DND-41 (cell line): Measurements from ENCODE around the gene NDUFS2.

Experiments used
- ATAC-seq: fragments of 200-7000 bp; cut with Tn5 transposase; 3 replicates; pipeline ENCODE4 v1.9.1; 2021; ENCODE audit warnings: low read depth; ENCODE audit not compliant: insufficient read depth
- DNase-seq: peaks from one replicate; pipeline ENCODE4 v3.0.0-alpha.2; 2020
- H2AFZ ChIP-seq: 2 replicates; pipeline ENCODE4 v1.6.0; 2012; ENCODE audit warnings: low read depth, low read length
- H3K27ac ChIP-seq: 2 replicates; pipeline ENCODE4 v1.5.1; 2012; ENCODE audit warnings: low read length, inconsistent platforms
- H3K27me3 ChIP-seq: fragments of 200-600 bp; sonication (generic); 2 replicates; pipeline ENCODE4 v1.6.0; 2012; ENCODE audit warnings: low read length, mild to moderate bottlenecking, inconsistent platforms; ENCODE audit not compliant: insufficient read depth, poor library complexity
- H3K36me3 ChIP-seq: 2 replicates; pipeline ENCODE4 v1.5.1; 2012; ENCODE audit warnings: low read length, inconsistent platforms; ENCODE audit not compliant: insufficient read depth
- H3K4me1 ChIP-seq: 2 replicates; pipeline ENCODE4 v1.5.1; 2012; ENCODE audit warnings: mild to moderate bottlenecking, low read length; ENCODE audit not compliant: insufficient read depth
- H3K4me2 ChIP-seq: 2 replicates; pipeline ENCODE4 v1.6.0; 2012; ENCODE audit warnings: mild to moderate bottlenecking, moderate library complexity, low read length, inconsistent platforms; ENCODE audit not compliant: insufficient read depth
- H3K4me3 ChIP-seq, 2 experiments: fragments of 200-600 bp in 1 of 2; shearing (Covaris generic) in 1 of 2; 2 replicates each; pipeline ENCODE4 v1.5.1; 2012 to 2016; ENCODE audit warnings: inconsistent platforms in 2 of 2, low read length in 2 of 2, mild to moderate bottlenecking in 2 of 2, low read depth in 1 of 2, moderate library complexity in 1 of 2
- H3K79me2 ChIP-seq: 2 replicates; pipeline ENCODE4 v1.6.0; 2012; ENCODE audit warnings: low read length, inconsistent platforms; ENCODE audit not compliant: insufficient read depth
- H3K9ac ChIP-seq: 2 replicates; pipeline ENCODE4 v1.6.0; 2012; ENCODE audit warnings: low read depth, mild to moderate bottlenecking, inconsistent platforms, low read length, moderate library complexity
- H3K9me3 ChIP-seq: 2 replicates; pipeline ENCODE4 v1.5.1; 2012; ENCODE audit warnings: low read length, moderate library complexity, mild to moderate bottlenecking, inconsistent platforms; ENCODE audit not compliant: insufficient read depth, severe bottlenecking
- H4K20me1 ChIP-seq: 2 replicates; pipeline ENCODE4 v1.6.0; 2012; ENCODE audit warnings: low read length; ENCODE audit not compliant: insufficient read depth
- CTCF ChIP-seq: IDR thresholded peaks from 2 replicates; pipeline ENCODE4 v1.5.1; 2012; ENCODE audit warnings: borderline replicate concordance, low read length, moderate library complexity, mild to moderate bottlenecking; ENCODE audit not compliant: poor library complexity, severe bottlenecking; ENCODE audit errors: extremely low read depth
- EZH2 ChIP-seq: IDR thresholded peaks from 3 replicates; pipeline ENCODE4 v1.6.1; 2012; ENCODE audit warnings: borderline replicate concordance, low read depth, mild to moderate bottlenecking, moderate library complexity, low read length, inconsistent platforms; ENCODE audit not compliant: severe bottlenecking

The NDUFS2 gene

GRCh38 chr1:161185732-161186311 is 16.3 kb upstream of the NDUFS2 start:
- Histone ChIP-seq H3K79me2 (no peaks in the 10 kb centered on the region), H3K27ac (peak overlapping the region; percentile 58), H3K9me3 (no peaks in the 10 kb centered on the region), H3K4me3 (no peak overlapping the region), H3K4me1 (peaks cover 16% of the 10 kb centered on the region), H4K20me1 (no peaks in the 10 kb centered on the region), H3K36me3 (no peaks in the 10 kb centered on the region), H3K4me2 (peak overlapping the region; percentile 32; the same call in 1 of the 2 replicates), H3K9ac (no peak overlapping the region), H2AFZ (peak overlapping the region; percentile 16), H3K27me3 (no peaks in the 10 kb centered on the region)
- no peak for ATAC-seq
- DNase-seq: no peak
- no peak for TF ChIP-seq EZH2
- TF ChIP-seq CTCF: no peak

- H3K4me1 ChIP-seq: peaks cover 16% of the 10 kb centered on the region
- no peaks in the 10 kb centered on the region for H4K20me1 ChIP-seq
- H3K9ac ChIP-seq: no peak overlapping the region
- no peak for ATAC-seq
- no peaks in the 10 kb centered on the region for H3K36me3 ChIP-seq
- no peaks in the 10 kb centered on the region for H3K9me3 ChIP-seq
- no peak for DNase-seq
- H3K4me3 ChIP-seq: no peak overlapping the region
- no peaks in the 10 kb centered on the region for H3K79me2 ChIP-seq
- H2AFZ ChIP-seq: no peak overlapping the region
- H3K27me3 ChIP-seq: no peaks in the 10 kb centered on the region
- H3K4me2 ChIP-seq: no peak overlapping the region
- TF ChIP-seq CTCF: no peak
- no peak for TF ChIP-seq EZH2
- H3K27ac ChIP-seq: no peak overlapping the region
Observed at GRCh38 chr1:161187311-161187710, 14.9 kb upstream of the NDUFS2 start.

GRCh38 chr1:161188381-161188780 is 13.8 kb upstream of the NDUFS2 start:
- peaks cover 19% of the 10 kb centered on the region for H3K4me1 ChIP-seq

More at GRCh38 chr1:161188381-161188780, 13.8 kb upstream of the NDUFS2 start:
- no peak for ATAC-seq
- no peaks in the 10 kb centered on the region for H3K9me3 ChIP-seq
- DNase-seq: no peak
- H3K27me3 ChIP-seq: no peaks in the 10 kb centered on the region
- no peak overlapping the region for H3K9ac ChIP-seq
- no peaks in the 10 kb centered on the region for H3K79me2 ChIP-seq
- H3K36me3 ChIP-seq: no peaks in the 10 kb centered on the region
- no peaks in the 10 kb centered on the region for H4K20me1 ChIP-seq
- H3K4me3 ChIP-seq: no peak overlapping the region
- H3K27ac ChIP-seq: no peak overlapping the region
- no peak for TF ChIP-seq CTCF
- no peak for TF ChIP-seq EZH2
- no peak overlapping the region for H2AFZ ChIP-seq
- H3K4me2 ChIP-seq: no peak overlapping the region
